Activated CD4-positive, alpha-beta T cell treated with anti-CD3 and anti-CD28 coated beads for 4 hours (primary cell): ENCODE measurements around the gene GBE1.
"Not testable (repeated sequence)": the region's sequence is repeated elsewhere in the genome, so short reads cannot be mapped to it uniquely, and the experiment has no call there.

Source experiments
- DNase-seq, 2 donors: peaks; one replicate each; pipeline ENCODE4 v3.0.0-alpha.2; 2020

The GBE1 gene

DNA sequence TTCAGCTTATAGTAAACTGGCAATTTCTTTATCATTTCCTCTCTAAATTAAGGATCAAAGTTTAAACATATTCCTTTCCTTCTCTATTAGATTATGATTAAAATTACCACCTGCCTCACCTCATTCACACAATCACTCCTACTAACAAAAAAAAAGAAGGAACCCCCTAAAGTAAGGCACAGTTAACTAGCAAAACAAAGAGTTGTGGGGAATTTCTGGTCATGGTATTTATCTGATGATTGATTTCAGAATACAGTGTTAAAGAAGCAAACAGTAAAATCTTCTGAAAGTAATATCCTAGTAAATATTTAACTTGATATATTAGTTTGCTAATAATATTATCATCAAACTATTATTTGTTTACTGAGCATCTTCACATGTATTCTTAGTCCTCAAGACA is 8.8 kb downstream of the GBE1 start:
- DNase-seq: no peak

DNA sequence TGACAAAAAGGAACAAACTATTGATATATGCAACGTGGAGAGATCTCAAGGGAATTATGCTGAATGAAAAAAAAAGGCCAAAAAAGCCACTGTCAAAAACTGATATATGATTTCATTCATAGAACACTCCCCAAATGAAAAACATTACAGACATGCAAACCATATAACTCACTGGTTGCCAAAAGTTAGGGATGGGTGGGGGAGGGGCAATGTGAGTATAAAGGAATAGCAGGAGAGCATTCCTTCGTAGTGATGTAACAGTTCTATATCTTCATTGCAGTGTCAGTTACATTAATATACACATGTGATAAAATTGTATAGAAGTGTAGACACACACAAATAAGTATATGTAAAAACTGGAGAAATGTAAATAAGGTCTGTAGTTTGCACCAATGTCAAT is 12.2 kb downstream of the GBE1 start:
- DNase-seq: no peak

DNA sequence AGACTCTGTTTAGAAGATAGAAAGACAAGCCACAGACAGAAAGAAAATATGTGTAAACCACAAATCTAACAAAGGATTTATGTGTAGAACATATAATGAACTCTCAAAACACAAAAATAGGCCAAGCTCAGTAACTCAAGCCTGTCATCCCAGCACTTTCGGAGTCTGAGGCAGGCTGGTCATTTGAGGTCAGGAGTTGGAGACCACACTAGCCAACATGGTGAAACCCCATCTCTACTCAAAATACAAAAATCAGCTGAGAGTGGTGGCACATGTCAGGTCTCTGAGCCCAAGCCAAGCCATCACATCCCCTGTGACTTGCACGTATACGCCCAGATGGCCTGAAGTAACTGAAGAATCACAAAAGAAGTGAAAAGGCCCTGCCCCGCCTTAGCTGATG is 14.2 kb downstream of the GBE1 start:
- not testable (repeated sequence) for DNase-seq

DNA sequence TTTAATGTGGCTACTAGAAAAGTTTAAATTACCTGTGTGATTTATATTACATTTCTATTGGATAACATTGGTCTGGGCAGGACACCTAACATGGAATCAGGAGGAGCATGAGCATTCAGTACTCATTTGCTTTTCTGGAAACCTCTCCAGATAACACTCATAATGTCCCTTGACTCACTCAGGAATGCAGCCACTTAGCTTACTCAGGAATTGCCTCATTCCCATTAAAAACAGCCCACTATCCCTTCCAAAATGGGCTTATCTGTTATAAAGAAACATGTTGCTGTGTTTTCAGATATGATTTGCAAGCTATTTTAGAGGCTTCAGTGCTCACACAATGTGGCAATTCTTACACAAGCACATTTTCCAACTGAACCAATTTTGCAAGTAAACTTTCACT is 17.1 kb downstream of the GBE1 start:
- no peak for DNase-seq

DNA sequence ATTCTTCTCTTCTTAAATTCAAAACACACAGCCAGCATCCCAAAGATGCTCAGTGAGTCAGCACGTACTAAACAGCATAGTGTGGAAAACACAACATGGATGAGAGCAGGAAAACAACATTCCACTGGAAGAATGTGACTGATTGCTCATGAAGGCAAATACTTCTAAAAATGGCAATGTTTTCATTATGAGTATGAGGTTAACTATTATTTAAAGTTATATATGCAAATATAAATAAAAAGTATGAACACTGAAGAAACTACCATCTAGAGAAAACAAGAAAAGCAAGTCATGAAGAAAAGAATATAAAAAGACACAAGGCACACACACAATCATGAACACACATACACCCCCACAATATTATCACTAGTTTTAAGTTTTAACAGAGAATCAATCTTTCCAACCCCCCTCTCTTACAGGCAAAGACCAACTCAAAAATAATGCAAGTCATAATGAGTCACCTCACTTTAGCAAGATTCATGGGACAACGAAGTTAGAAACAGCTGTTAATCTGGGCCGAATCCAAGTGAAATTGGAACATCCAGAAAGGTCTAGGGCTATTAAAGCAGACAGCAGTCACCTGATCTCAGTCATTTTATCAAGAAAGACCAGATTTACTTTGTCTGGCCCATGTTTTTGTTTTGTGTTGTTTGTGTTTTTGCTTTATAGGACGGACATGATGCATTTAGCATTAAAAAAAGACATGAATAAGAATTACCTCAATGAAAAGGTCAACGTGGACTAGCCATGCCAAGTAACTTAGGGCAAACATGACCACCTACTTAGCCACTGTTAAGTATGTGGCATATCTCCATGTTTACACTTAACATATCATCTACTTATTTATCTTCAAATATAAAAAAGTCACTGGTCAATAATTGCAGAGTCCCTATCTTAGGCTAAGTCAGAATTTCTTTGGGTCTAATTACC is 18.1 kb downstream of the GBE1 start:
- no peak for DNase-seq

DNA sequence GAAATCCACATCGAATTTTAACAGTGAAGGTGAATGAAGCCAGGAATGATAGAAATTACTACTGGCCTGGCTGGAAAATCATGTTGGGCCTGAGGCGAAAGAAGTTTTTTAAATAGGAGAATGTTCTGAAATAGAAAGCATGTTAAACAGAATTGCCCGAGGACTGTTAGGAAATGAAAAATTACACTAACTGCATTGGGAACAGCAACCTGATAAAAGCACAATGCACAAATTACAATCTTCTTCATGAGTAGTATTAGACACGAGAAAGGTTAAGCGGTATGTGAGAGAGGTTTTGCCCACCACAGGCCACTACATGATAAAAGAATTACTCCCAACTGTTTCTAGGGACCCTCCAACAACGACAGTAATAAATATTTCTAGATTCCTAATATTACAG is 18.9 kb downstream of the GBE1 start:
- no peak for DNase-seq

DNA sequence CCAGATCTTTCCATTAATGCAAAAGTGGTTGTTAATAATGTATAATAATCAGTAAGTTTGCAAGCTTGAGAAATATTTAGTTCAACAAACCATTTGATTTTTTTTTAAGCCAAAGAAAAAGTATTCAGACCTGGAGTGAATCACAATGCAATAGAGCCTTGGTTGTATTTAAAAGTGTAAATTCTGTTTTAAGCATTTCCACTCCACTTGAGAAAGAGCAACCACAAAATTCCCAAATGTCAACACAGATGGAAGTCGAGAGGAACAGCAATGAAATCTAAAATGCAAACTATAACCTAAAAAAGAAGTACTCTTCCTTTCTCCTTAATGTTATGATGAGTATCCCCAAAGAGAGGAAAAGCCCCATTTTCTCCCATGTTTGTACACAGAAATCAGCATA is 20.2 kb downstream of the GBE1 start:
- DNase-seq: no peak

DNA sequence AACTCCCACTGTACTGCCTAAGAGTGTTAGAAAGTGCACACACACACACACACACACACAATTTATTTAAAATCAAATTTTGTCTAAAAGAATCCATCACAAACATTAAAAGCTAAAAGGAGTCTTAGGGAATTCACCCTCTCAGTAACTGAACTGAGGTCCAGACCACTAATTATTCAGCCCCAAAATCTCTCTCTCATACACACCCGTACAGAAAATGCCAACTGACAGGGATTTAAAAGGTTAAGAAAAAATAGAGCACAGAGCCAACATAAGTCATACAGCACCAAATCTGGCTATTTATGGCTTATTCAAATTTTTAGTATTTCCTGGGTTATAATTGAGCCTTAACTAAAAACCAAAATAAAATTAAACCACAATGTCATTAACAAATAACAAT is 20.7 kb downstream of the GBE1 start:
- DNase-seq: no peak

DNA sequence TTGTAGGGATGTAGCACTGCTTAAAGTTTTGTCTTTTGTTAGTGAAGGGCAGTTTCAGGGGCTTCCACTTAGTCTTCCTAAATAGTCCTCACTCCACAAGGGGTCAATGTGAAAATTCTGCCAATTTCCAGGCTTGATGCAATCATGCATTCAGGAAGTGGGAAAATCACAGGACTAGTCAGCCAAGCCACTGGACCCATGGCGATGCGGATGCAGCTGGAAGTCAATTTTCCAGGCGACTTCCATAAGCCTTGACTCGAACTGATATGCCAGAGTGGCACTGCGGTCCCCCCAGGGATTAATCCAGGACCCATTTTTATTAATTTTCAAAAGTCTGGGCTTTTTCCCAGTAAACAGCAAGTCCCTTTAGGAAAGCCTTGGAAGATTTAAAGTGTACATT is 26.1 kb downstream of the GBE1 start:
- no peak for DNase-seq

DNA sequence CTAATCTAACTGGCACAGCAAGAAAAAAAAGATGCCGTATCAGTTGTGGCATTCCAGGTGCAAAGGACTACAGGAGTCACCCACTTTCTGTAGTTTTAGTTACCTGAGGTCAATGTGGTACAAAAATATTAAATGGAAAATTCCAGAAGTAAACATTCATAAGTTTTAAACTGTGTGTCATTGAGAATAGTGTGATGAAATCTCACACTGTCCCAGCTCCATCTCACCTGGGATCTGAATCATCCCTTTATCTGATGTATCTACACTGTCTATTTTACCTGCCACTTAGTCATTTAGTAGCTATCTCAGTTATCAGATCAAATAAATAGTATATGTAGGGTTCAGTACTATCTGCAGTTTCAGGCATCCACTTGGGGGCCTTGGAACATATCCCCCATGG is 26.7 kb downstream of the GBE1 start:
- no peak for DNase-seq

DNA sequence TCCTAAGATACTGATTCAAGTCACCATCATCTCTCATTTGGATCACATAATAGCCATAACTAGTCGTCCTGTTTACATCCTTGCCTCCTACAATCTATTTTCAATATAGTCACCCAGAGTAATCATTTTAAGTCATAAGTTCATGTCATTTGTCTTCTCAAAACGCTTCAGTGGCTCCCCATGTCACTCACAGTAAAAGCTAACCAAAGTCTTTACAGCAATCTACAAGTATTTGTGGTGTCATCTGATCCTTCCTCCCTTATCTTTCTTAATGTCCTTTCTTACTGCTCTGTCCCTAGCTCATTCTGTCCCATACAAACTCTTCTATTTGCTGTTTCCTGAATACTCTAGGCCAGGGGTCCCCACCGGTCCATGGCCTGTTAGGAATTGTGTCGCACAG is 28.8 kb downstream of the GBE1 start:
- DNase-seq: no peak

DNA sequence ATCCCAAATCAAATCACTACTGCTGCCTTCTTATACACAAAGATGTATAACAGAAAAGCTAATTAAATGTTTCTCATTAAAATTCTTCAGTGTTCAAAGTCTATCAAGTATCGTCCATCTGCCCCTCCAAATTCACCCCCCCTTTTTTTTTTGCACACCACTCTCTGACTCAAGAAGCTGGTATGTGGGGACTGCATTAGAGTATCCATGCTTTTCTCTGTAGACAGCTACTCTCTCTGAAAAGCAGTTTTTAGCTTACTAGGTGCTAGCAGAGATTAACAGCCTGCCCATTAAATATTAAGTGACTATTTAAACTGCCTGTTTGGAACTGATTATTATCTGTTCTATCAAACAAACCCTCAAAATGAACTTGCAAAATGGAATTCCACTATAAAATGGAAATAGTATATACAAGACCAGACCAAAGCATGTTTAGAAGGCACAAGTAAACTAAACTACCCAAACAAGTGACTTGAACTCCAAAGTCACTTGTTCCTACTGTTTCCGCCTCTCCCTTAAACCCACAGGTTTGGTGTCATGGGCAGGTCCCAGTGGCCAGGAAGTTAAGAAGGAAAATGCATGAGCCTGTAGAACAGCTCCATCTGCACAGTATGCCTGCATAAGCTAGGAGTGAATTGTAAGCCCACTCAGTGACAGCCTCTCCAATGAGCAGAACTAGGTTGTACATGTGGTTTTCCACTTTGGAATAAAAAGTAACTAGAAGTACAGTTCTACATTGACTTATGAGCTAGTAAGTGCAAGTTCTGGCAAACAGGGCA is 32.5 kb downstream of the GBE1 start:
- DNase-seq: no peak

DNA sequence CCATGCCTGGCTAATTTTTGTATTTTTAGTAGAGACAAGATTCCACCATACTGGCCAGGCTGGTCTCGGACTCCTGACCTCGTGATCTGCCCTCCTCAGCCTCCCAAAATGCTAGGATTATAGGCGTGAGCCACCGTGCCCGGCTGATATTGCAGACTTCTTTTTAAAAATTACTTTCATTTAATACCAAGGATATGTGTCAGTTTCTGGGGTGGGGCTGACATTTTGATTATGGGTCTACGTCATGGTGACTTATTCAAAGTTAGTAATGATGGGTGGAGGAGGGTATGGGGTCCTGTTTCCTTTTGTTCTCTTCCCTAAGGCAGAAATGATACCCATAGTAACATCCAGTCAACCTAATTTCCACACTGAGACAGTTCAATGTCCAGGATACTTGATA is 34.7 kb downstream of the GBE1 start:
- no peak for DNase-seq

DNA sequence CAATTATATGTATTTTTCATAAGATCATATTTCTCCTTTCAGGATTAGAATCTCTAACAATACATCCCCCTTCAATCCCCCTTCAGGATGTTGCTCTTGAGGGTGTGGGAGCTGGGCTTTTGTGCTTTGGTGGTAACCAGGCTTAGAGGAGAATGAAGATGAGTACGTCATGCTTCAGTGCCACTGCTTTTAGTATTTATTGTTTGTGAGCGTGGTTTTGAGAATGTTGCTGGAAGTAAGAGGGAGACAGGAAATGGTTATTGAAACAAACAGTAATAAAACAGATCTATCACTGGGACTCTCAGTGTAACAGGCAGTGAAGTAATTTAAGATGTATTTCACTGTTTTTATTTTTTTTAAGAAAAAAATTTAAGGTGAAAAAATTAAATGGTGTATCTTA is 35.3 kb downstream of the GBE1 start:
- no peak for DNase-seq

DNA sequence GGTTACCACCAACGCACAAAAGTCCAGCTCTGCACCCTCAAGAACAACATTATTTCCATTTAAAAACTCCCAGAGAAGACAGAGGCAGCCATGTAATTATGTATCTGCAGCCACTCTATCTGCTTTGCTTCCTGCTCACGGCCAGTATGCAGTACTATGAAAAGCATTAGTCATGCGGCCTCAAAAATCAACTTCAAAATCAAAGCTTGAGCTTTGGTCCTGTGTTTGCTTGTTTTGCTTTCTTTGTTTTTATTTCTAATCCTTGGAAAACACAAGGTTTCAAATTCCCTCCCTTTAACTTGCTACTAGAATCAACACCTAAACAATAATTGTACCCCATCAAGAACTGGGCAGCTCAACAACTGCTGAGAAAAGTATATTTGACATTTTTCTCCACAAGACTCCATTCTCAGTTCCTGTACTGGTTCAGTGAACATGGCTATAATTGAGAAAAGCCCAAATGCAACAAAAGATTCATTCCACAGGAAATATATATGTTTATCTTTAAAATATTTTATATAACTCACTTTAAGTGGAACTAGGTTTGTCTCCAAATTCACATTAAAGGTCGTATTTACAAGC is 37.6 kb downstream of the GBE1 start:
- no peak for DNase-seq

DNA sequence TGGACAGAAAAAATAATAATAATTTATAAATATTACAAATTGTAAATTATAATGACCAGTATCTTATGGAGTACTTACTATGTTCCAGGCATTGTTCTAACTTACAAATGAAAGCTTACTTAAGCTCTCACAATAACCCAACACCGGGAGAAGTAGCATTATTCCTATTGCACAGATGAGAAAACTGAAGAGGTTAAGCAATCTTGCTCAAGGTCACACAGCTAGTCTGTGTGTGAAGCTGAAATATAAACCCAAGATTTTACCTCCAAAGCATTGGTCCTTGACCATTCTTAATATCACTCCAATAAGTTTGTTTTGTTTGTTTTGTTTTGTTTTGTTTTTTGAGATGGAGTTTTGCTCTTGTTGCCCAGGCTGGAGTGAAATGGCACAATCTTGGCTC is 43.1 kb downstream of the GBE1 start:
- no peak for DNase-seq

DNA sequence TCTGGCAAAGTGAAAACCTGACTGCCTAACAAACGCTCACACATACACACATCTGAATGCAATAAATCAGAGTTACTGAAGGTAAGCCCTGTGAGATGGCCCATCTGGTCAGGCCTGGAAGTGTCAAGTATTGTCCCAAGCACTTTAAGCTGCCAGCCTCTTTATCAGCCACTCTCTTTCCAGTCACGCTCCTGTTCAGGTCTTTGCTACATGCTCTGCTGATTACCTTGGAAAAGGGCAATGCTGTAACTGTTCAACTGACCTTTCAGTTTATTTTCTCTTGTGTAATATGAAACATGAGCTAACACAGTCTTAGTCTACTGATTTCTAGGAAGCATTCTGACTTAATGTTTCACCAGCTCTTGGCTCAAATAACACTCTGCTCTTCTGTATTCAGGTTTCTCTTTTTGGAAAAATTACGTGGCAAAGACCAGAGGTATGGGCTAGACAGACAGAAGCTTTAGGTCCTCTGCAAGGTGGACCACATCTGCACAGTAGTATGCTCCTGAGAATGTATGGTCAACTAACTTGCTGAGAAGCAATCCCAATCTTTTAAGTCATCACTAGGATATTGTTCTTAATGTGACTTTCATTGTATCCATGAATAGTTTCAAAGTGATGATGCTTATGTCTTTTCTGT is 44.5 kb downstream of the GBE1 start:
- no peak for DNase-seq

DNA sequence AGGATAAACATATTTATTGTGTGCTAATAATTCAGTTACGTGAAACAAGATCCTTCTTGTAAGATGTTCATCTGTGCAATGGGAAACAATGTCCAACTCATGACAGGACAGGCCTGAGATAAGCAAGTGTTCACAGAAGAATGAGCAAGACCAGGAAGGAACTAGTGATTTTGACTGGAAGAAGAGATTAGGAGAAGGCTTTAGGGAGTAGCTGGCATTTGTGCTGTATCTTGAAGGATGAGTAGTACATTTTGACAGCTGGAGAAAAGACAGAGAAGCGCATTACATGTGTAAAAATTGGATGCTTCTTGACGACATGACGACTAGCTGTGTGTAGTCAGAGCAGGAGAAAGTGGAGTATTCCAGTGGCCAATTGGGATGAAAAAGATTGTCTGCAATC is 48.4 kb downstream of the GBE1 start:
- DNase-seq: no peak

DNA sequence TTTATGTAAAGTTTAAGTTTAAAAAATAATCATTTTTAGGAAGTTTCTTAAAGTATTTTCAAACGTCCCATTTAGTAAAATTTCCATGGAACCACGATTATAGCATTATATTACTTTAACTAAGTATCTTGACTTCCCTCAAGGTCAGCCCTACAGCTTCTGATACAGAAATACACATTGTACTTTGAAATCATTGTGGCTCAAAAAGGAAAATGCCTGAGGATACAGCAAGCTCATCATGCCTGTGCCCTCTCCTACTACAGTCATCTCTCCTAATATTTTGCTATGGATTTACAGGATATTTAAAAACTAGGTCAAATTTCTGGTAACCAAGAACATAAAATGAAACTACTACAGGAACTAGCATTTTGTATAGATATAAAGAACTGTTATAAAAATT is 51.8 kb downstream of the GBE1 start:
- no peak for DNase-seq

DNA sequence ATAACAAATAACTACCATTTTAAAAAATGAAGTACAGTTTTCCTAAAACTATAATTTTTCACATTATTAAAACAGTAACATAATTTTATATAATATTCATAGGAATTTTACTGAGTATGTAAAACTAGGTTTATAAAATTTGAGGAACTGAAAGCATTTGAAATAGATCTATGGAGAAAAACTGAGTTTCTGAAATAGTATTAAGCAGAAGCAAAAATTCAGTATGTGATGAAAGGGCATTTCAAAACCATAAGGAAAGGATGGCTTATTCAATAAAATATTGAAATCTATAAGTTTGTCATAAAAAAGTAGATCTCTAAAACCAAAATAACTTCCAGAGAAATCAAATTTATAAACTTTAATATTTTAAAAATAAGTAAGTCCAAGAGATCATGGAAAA is 53.4 kb downstream of the GBE1 start:
- no peak for DNase-seq

DNA sequence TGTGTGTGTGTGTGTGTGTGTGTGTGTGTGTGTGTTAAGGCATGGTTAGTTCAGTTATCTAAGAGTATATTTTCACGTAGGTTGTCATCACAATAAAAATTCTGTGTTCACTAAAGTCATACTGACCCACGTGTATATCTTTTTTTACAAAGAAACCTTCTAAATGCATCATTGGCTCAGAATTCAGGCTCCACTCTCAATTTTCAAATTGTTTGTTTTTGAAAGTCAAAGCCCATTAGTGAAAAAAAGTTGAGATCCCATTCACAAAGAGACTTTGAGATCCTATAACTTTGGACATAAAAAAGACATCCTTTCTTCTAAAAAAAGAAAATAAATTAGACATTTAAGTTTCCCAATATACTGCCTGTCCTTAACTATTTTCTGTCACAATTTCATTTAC is 59.3 kb downstream of the GBE1 start:
- no peak for DNase-seq

DNA sequence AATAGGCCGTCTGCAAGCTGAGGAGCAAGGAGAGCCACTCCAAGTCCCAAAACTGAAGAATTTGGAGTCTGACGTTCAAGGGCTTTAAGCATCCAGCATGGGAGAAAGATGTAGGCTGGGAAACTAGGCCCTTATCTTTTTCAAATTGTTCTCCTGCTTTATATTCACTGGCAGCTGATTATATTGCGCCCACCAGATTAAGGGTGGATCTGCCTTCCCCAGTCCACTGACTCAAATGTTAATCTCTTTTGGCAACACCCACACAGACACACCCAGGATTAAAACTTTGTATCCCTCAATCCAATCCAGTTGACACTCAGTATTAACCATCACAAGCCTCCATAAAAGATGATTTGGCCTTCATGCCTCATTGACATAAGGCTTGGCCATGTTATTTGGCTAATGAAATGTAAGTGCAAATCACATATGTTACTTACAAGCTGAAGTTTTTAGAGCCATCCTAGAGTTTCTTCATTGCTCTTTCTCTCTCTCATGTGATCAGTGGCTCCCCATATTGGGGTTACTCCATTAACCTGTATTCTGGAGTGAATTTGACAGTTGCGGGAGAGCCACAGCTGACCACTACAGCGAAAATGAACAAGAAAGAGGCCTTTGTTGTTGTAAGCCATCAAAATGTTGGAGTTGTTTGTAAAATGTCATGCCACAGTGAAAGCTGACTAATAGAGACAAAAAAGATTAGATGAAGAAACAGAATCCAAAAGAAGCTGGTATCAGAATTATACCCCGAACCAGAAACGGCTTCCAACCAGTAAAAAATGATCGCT is 61.7 kb downstream of the GBE1 start:
- no peak for DNase-seq

DNA sequence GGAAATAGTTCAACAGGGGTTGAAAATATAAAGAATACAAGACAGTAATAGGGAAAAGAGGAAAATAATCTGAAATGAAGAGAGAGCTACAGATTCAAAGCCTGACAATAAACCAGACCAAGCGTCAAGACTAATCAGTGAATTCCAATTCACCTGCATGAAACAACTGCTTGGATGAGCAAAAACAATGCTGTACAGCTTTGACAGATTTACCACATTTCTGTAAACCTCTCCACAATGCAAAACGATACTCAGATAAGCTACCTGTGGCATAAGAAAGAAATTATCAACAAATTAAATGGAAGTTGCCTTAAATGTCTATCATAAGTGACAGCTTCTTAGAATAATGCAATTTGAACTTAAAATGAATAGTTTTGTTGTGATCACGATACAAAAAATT is 65.4 kb downstream of the GBE1 start:
- DNase-seq: no peak
